Small intestine (tissue), 7 donors: ENCODE data around the gene RAB7B. TPM values are rescaled to one million over a fixed set of nuclear protein-coding genes. Genes with fewer than 3 reads are reported as not detected.

ENCODE experiments used
- DNase-seq, 2 donors: peaks; one replicate each; pipeline versions ENCODE4 v3.0.0 to v3.0.0-alpha.2; 2013
- FAIRE-seq: peaks from 2 replicates; lab custom pipeline; 2012; peaks lifted over from hg19 to GRCh38; lab: Jason Lieb, UNC
- H3K27ac ChIP-seq, 3 donors: one replicate each; pipeline ENCODE4 v1.5.1; 2013; ENCODE audit warnings: low read length in 2 of 3, mild to moderate bottlenecking in 2 of 3, control low read depth in 1 of 3, inconsistent platforms in 1 of 3, low read depth in 1 of 3, moderate library complexity in 1 of 3
- H3K27me3 ChIP-seq, 3 donors: one replicate each; pipeline ENCODE4 v1.6.1; 2013; ENCODE audit warnings: low read length in 3 of 3, inconsistent platforms in 1 of 3; ENCODE audit not compliant: control insufficient read depth in 3 of 3, insufficient read depth in 3 of 3
- H3K36me3 ChIP-seq, 3 donors: one replicate each; pipeline ENCODE4 v1.6.1; 2013; ENCODE audit warnings: low read length in 3 of 3, inconsistent platforms in 1 of 3, low read depth in 1 of 3, mild to moderate bottlenecking in 1 of 3, moderate library complexity in 1 of 3; ENCODE audit not compliant: control insufficient read depth in 3 of 3, insufficient read depth in 2 of 3
- H3K4me1 ChIP-seq, 3 donors: one replicate each; pipeline ENCODE4 v1.6.1; 2013; ENCODE audit warnings: low read length in 2 of 3, inconsistent platforms in 1 of 3, low read depth in 1 of 3, mild to moderate bottlenecking in 1 of 3, moderate library complexity in 1 of 3; ENCODE audit not compliant: control insufficient read depth in 3 of 3, insufficient read depth in 2 of 3
- H3K4me3 ChIP-seq, 3 donors: one replicate each; pipeline ENCODE4 v1.5.1; 2013; ENCODE audit warnings: low read length in 3 of 3, control low read depth in 1 of 3, inconsistent platforms in 1 of 3, low read depth in 1 of 3, mild to moderate bottlenecking in 1 of 3, moderate library complexity in 1 of 3
- H3K9me3 ChIP-seq, 2 donors: one replicate each; pipeline ENCODE4 v1.6.1; 2013; ENCODE audit warnings: low read depth in 1 of 2, low read length in 1 of 2; ENCODE audit not compliant: control insufficient read depth in 2 of 2, insufficient read depth in 1 of 2
- WGBS, 3 donors: extraction: QIAGEN DNeasy Blood & Tissue Kit; methylation state at CpG; one replicate each; pipeline ENCODE4 v1.1.7; 2013; 5-methylcytosine and 5-hydroxymethylcytosine counted together
- polyA plus RNA-seq, 4 donors: library from polyadenylated mRNA; stranded (reverse) in 3 of 4; unstranded in 1 of 4; fragments of 200-250 nt in 3 of 4; fragments of 120-200 nt in 1 of 4; gene quantifications; one replicate each; pipeline versions ENCODE4 v1.2.1 to v1.2.3, GENCODE V29; 2013
- donor health status: healthy with polysubstance abuse.
- donor health status: control.
- donor health status: control.
- donor health status: Bipolar disorder and iron deficiency.
- donor health status: healthy.

The RAB7B gene
- polyA plus RNA-seq, 4 donors = 0.45 to 3.6 (median 0.89) TPM

GRCh38 chr1:205969229-205969628, 34.0 kb downstream of the RAB7B start:
- DNase-seq (no peak), FAIRE-seq (no peak)
- no peaks in the 10 kb centered on the region for H3K4me1 ChIP-seq
- no peaks in the 10 kb centered on the region for H3K9me3 ChIP-seq
- H3K27me3 ChIP-seq = no peaks in the 10 kb centered on the region
- no peak overlapping the region for H3K27ac ChIP-seq
- no peak overlapping the region for H3K4me3 ChIP-seq
- WGBS, 3 donors = 83 to 91% (median 86%) methylated on average over 8 of the region's 8 CpGs
- no peaks in the 10 kb centered on the region for H3K36me3 ChIP-seq

GRCh38 chr1:205967554-205968335, 35.5 kb downstream of the RAB7B start:
- H3K27ac ChIP-seq = no peak overlapping the region
- no peaks in the 10 kb centered on the region for H3K9me3 ChIP-seq
- H3K4me1 ChIP-seq = no peaks in the 10 kb centered on the region
- peaks cover 0 to 2% (median 0%) of the 10 kb centered on the region in 3 donors for H3K27me3 ChIP-seq
- no peak for FAIRE-seq
- H3K4me3 ChIP-seq = no peak overlapping the region
- 71 to 81% (median 72%) methylated on average over 10 of the region's 10 CpGs for WGBS, 3 donors
- DNase-seq = no peak
- H3K36me3 ChIP-seq = no peaks in the 10 kb centered on the region

- DNase-seq (no peak), FAIRE-seq (no peak)
- Histone ChIP-seq H3K4me3 (no peak overlapping the region), H3K4me1 (no peaks in the 10 kb centered on the region), H3K9me3 (no peaks in the 10 kb centered on the region), H3K27ac (no peak overlapping the region), H3K27me3 (peaks cover 0 to 7% (median 0%) of the 10 kb centered on the region in 3 donors), H3K36me3 (no peaks in the 10 kb centered on the region)
- WGBS, 3 donors = 70 to 76% (median 72%) methylated on average over 10 to 13 of the region's 13 CpGs
Observed at GRCh38 chr1:205965036-205965884, 37.9 kb downstream of the RAB7B start.

GRCh38 chr1:205963352-205964155, 39.6 kb downstream of the RAB7B start:
- H3K9me3 ChIP-seq = no peaks in the 10 kb centered on the region
- H3K36me3 ChIP-seq = no peaks in the 10 kb centered on the region
- peaks cover 0 to 9% (median 0%) of the 10 kb centered on the region in 3 donors for H3K27me3 ChIP-seq
- FAIRE-seq (no peak), DNase-seq (no peak)
- no peaks in the 10 kb centered on the region for H3K4me1 ChIP-seq
- H3K27ac ChIP-seq = no peak overlapping the region
- WGBS, 3 donors = 80 to 89% (median 87%) methylated on average over 15 to 16 of the region's 16 CpGs
- H3K4me3 ChIP-seq = no peak overlapping the region

GRCh38 chr1:205962821-205963221, 40.4 kb downstream of the RAB7B start:
- Histone ChIP-seq H3K9me3 (no peaks in the 10 kb centered on the region), H3K4me3 (no peak overlapping the region), H3K27ac (no peak overlapping the region), H3K36me3 (no peaks in the 10 kb centered on the region), H3K4me1 (no peaks in the 10 kb centered on the region), H3K27me3 (peaks cover 0 to 9% (median 0%) of the 10 kb centered on the region in 3 donors)
- WGBS, 3 donors = 72 to 79% (median 76%) methylated on average over 6 of the region's 6 CpGs
- FAIRE-seq = no peak
- DNase-seq = no peak

- DNase-seq = no peak
- H3K4me1 ChIP-seq = no peaks in the 10 kb centered on the region
- H3K9me3 ChIP-seq = no peaks in the 10 kb centered on the region
- no peaks in the 10 kb centered on the region for H3K36me3 ChIP-seq
- no peak overlapping the region for H3K27ac ChIP-seq
- H3K4me3 ChIP-seq = no peak overlapping the region
- 31 to 63% (median 38%) methylated on average over 9 of the region's 9 CpGs for whole genome bisulfite sequencing, 3 donors
- no peak for FAIRE-seq
- peaks cover 0 to 9% (median 0%) of the 10 kb centered on the region in 3 donors for H3K27me3 ChIP-seq
Observed at GRCh38 chr1:205961991-205962820, 41.0 kb downstream of the RAB7B start.

GRCh38 chr1:205961405-205961804, 41.8 kb downstream of the RAB7B start:
- 18 to 48% (median 28%) methylated on average over 2 of the region's 2 CpGs for WGBS, 3 donors
- peak in 1 of 2 donors; percentile 7 for DNase-seq

More at GRCh38 chr1:205961405-205961804, 41.8 kb downstream of the RAB7B start:
- H3K27ac ChIP-seq = no peak overlapping the region
- peaks cover 0 to 13% (median 0%) of the 10 kb centered on the region in 3 donors for H3K27me3 ChIP-seq
- FAIRE-seq = no peak
- no peak overlapping the region for H3K4me3 ChIP-seq
- no peaks in the 10 kb centered on the region for H3K4me1 ChIP-seq
- no peaks in the 10 kb centered on the region for H3K36me3 ChIP-seq
- no peaks in the 10 kb centered on the region for H3K9me3 ChIP-seq
